Lower leg skin (tissue), 3 donors: ENCODE results near the gene TNF.

Experiments
- POLR2A ChIP-seq, 2 donors: fragments of 450-650 bp; IDR thresholded peaks; one replicate each; pipeline ENCODE4 v1.6.1; 2016 to 2017; ENCODE audit warnings: antibody characterized with exemption in 2 of 2, mild to moderate bottlenecking in 1 of 2, moderate library complexity in 1 of 2
- TF ChIP-seq, protein P1 (sequence below), 3 donors: fragments of 450-650 bp; IDR thresholded peaks; one replicate each; pipeline ENCODE4 v1.5.1; 2016; ENCODE audit warnings: antibody characterized with exemption in 3 of 3, mild to moderate bottlenecking in 3 of 3, moderate library complexity in 2 of 3

GRCh38 chr6:31530659-31531058, 44.7 kb upstream of the TNF start:
- no peak for TF ChIP-seq POLR2A (IDR thresholded peaks at IDR 0.05)
- TF ChIP-seq, protein P1, sequence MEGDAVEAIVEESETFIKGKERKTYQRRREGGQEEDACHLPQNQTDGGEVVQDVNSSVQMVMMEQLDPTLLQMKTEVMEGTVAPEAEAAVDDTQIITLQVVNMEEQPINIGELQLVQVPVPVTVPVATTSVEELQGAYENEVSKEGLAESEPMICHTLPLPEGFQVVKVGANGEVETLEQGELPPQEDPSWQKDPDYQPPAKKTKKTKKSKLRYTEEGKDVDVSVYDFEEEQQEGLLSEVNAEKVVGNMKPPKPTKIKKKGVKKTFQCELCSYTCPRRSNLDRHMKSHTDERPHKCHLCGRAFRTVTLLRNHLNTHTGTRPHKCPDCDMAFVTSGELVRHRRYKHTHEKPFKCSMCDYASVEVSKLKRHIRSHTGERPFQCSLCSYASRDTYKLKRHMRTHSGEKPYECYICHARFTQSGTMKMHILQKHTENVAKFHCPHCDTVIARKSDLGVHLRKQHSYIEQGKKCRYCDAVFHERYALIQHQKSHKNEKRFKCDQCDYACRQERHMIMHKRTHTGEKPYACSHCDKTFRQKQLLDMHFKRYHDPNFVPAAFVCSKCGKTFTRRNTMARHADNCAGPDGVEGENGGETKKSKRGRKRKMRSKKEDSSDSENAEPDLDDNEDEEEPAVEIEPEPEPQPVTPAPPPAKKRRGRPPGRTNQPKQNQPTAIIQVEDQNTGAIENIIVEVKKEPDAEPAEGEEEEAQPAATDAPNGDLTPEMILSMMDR (IDR thresholded peaks at IDR 0.05), result no peak
